PC-3 (cell line): ENCODE measurements around the gene ICAM2. TPM values are rescaled to one million over a fixed set of nuclear protein-coding genes. Genes with fewer than 3 reads are reported as not detected.

Source experiments
- ATAC-seq: fragments of 200-7000 bp; cut with Tn5 transposase; 2 replicates; pipeline ENCODE4 v1.9.1; 2020; ENCODE audit warnings: mild to moderate bottlenecking, moderate library complexity
- BruUV-seq: library from RNA; stranded (reverse); fragments of 400-500 nt; replicated peaks from 2 replicates; lab custom pipeline; 2021; lab: Mats Ljungman, UMichigan
- CTCF ChIA-PET: fragments of 300-600 bp; sonication (Branson Sonifier 250); formaldehyde crosslinking; loops from one replicate; lab custom pipeline; 2022; ENCODE audit warnings: antibody characterized with exemption; lab: Charles Lee
- POLR2A ChIA-PET: fragments of 300-600 bp; sonication (Branson Sonifier 250); formaldehyde crosslinking; loops from one replicate; lab custom pipeline; 2022; ENCODE audit warnings: antibody characterized with exemption; ENCODE audit not compliant: unreplicated experiment; lab: Charles Lee
- DNase-seq: peaks from one replicate; pipeline ENCODE4 v3.0.0-alpha.2; 2015
- H2AFZ ChIP-seq: fragments of 300-600 bp; sonication (generic); 2 replicates; pipeline ENCODE4 v1.6.0; 2016; ENCODE audit warnings: antibody characterized with exemption, low read length
- H3F3A ChIP-seq: fragments of 300-600 bp; sonication (generic); one replicate; pipeline ENCODE4 v1.6.0; 2017; ENCODE audit warnings: antibody characterized with exemption, low read length, control low read depth, mild to moderate bottlenecking; ENCODE audit not compliant: unreplicated experiment
- H3K27ac ChIP-seq: fragments of 300-600 bp; sonication (generic); 2 replicates; pipeline ENCODE4 v1.5.1; 2016; ENCODE audit warnings: mild to moderate bottlenecking, low read length
- H3K27me3 ChIP-seq: fragments of 300-600 bp; sonication (generic); 2 replicates; pipeline ENCODE4 v1.6.1; 2016; ENCODE audit warnings: low read length, mixed read lengths
- H3K36me3 ChIP-seq: fragments of 300-600 bp; sonication (generic); 2 replicates; pipeline ENCODE4 v1.6.1; 2016; ENCODE audit warnings: low read depth, mixed run types, low read length, mixed read lengths
- H3K4me1 ChIP-seq: fragments of 300-600 bp; sonication (generic); 2 replicates; pipeline ENCODE4 v1.5.1; 2016; ENCODE audit warnings: low read length; ENCODE audit not compliant: insufficient read depth
- H3K4me2 ChIP-seq: fragments of 300-600 bp; sonication (generic); 2 replicates; pipeline ENCODE4 v1.6.0; 2016; ENCODE audit warnings: low read length
- H3K4me3 ChIP-seq: fragments of 300-600 bp; sonication (generic); 2 replicates; pipeline ENCODE4 v1.5.1; 2016; ENCODE audit warnings: mild to moderate bottlenecking, low read length, mixed read lengths
- H3K79me2 ChIP-seq: fragments of 300-600 bp; sonication (generic); 2 replicates; pipeline ENCODE4 v1.6.1; 2017; ENCODE audit warnings: low read length, mixed read lengths
- H3K9ac ChIP-seq: fragments of 300-600 bp; sonication (generic); 2 replicates; pipeline ENCODE4 v1.6.0; 2016; ENCODE audit warnings: mild to moderate bottlenecking, low read length
- H3K9me2 ChIP-seq: fragments of 300-600 bp; sonication (generic); replicated peaks from 2 replicates; pipeline ENCODE4 v1.6.1; 2016; ENCODE audit warnings: mixed run types, low read length, mixed read lengths
- H3K9me3 ChIP-seq: fragments of 300-600 bp; sonication (generic); 2 replicates; pipeline ENCODE4 v1.6.1; 2016; ENCODE audit warnings: low read length, mixed read lengths
- H4K20me1 ChIP-seq: fragments of 300-600 bp; sonication (generic); 2 replicates; pipeline ENCODE4 v1.6.1; 2016; ENCODE audit warnings: low read length, mixed read lengths
- CTCF ChIP-seq: fragments of 300-600 bp; sonication (generic); conservative IDR thresholded peaks from 2 replicates; pipeline ENCODE4 v1.5.1; 2017; ENCODE audit warnings: antibody characterized with exemption, low read depth, mild to moderate bottlenecking, low read length
- EZH2 ChIP-seq: fragments of 300-600 bp; sonication (generic); IDR thresholded peaks from one replicate; pipeline ENCODE4 v1.6.1; 2017; ENCODE audit warnings: antibody characterized with exemption, mild to moderate bottlenecking, low read length; ENCODE audit not compliant: unreplicated experiment
- EZH2phosphoT487 ChIP-seq: fragments of 300-600 bp; sonication (generic); IDR thresholded peaks from 2 replicates; pipeline ENCODE4 v1.6.1; 2018; ENCODE audit warnings: mild to moderate bottlenecking, antibody characterized with exemption, low read length, borderline replicate concordance
- intact Hi-C: fragments of 100-400 bp; cut with micrococcal nuclease; formaldehyde crosslinking; loops from 2 replicates; pipeline ENCODE4 v1.9.0; 2023
- total RNA-seq: library from RNA; depleted of rRNA; stranded (reverse); fragments of >200 nt; gene quantifications from 2 replicates; pipeline ENCODE4 v1.2.3, GENCODE V29; 2014

The ICAM2 gene
- total RNA-seq, 1 experiment from 2014 or later = not detected

- H4K20me1 ChIP-seq = no peaks in the 10 kb centered on the region
- ChIA-PET CTCF (no interaction called here), POLR2A (no interaction called here)
- no peak overlapping the region for H3K27ac ChIP-seq
- no peak overlapping the region for H2AFZ ChIP-seq
- H3F3A ChIP-seq = no peaks in the 10 kb centered on the region
- ATAC-seq = no peak
- intact Hi-C loops = no loop called here
- H3K9me3 ChIP-seq = no peaks in the 10 kb centered on the region
- H3K9me2 ChIP-seq = no peaks in the 10 kb centered on the region
- H3K9ac ChIP-seq = no peak overlapping the region
- DNase-seq = no peak
- no peak overlapping the region for H3K4me2 ChIP-seq
- no peak overlapping the region for H3K4me3 ChIP-seq
- no peaks in the 10 kb centered on the region for H3K79me2 ChIP-seq
- H3K4me1 ChIP-seq = no peaks in the 10 kb centered on the region
- no peak for TF ChIP-seq EZH2phosphoT487
- no peak for TF ChIP-seq EZH2
- no peak for TF ChIP-seq CTCF
- H3K36me3 ChIP-seq = no peaks in the 10 kb centered on the region
- no peaks in the 10 kb centered on the region for H3K27me3 ChIP-seq
- no TSS peak for BruUV-seq
Observed at GRCh38 chr17:64037802-64038201, 17.4 kb upstream of the ICAM2 start.

DNA sequence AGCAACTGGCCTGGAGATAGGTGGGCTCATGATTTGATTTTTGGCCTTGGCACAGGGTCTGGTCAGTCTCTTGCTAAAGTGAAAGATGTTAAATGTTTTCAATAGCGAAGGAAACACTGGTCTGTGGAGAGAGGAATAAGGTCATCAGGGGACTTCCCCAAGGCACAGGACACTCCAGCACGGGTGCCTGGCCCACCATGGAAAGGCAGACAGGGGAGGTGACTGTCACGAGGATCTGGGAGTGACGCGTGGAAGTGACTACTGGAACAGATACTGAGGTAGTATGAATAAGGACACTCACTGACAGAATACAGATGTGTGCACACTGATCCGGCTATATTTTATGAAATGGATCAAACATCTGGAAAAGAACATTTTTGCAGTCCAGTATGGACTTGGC is 16.7 kb upstream of the ICAM2 start:
- ChIA-PET CTCF (no interaction called here), POLR2A (no interaction called here)
- Histone ChIP-seq H3K9me2 (no peaks in the 10 kb centered on the region), H3K4me2 (no peak overlapping the region), H2AFZ (no peak overlapping the region), H3K36me3 (no peaks in the 10 kb centered on the region), H3F3A (no peaks in the 10 kb centered on the region), H4K20me1 (no peaks in the 10 kb centered on the region), H3K4me3 (no peak overlapping the region), H3K79me2 (no peaks in the 10 kb centered on the region), H3K4me1 (no peaks in the 10 kb centered on the region), H3K27ac (no peak overlapping the region), H3K27me3 (no peaks in the 10 kb centered on the region), H3K9me3 (no peaks in the 10 kb centered on the region), H3K9ac (no peak overlapping the region)
- intact Hi-C loops = no loop called here
- DNase-seq (no peak), ATAC-seq (no peak)
- no peak for TF ChIP-seq CTCF
- TF ChIP-seq EZH2 = no peak
- no peak for TF ChIP-seq EZH2phosphoT487
- BruUV-seq = no TSS peak

- H3K4me2 ChIP-seq = no peak overlapping the region
- ATAC-seq = peak; percentile 53; the same call in 1 of the 2 replicates
- ChIA-PET POLR2A (interaction anchor here (0.7 kb wide), 1 partner anchor 263 kb away, joined by 5 read pairs; the partner anchor contains the start of gene CCDC47), CTCF (no interaction called here)
- H3F3A ChIP-seq = no peaks in the 10 kb centered on the region
- BruUV-seq = no TSS peak
- no peak for TF ChIP-seq EZH2phosphoT487
- TF ChIP-seq CTCF = peak; percentile 55
- H3K36me3 ChIP-seq = no peaks in the 10 kb centered on the region
- H3K4me1 ChIP-seq = no peaks in the 10 kb centered on the region
- H3K9me2 ChIP-seq = no peaks in the 10 kb centered on the region
- H3K27me3 ChIP-seq = no peaks in the 10 kb centered on the region
- DNase-seq = peak; percentile 24
- intact Hi-C loops = no loop called here
- no peak overlapping the region for H3K9ac ChIP-seq
- H3K79me2 ChIP-seq = no peaks in the 10 kb centered on the region
- no peak overlapping the region for H3K4me3 ChIP-seq
- H4K20me1 ChIP-seq = no peaks in the 10 kb centered on the region
- H3K27ac ChIP-seq = no peak overlapping the region
- H3K9me3 ChIP-seq = no peaks in the 10 kb centered on the region
- H2AFZ ChIP-seq = no peak overlapping the region
Observed at GRCh38 chr17:64036198-64036922, 15.9 kb upstream of the ICAM2 start.
